ENCODE results near the gene NOXA1.
"Not testable (repeated sequence)": the region's sequence is repeated elsewhere in the genome, so short reads cannot be mapped to it uniquely, and the experiment has no call there.

Gene NOXA1

GRCh38 chr9:137466389-137467085 is 43.3 kb downstream of the NOXA1 start:
- DNase-seq: not testable (repeated sequence)

DNA sequence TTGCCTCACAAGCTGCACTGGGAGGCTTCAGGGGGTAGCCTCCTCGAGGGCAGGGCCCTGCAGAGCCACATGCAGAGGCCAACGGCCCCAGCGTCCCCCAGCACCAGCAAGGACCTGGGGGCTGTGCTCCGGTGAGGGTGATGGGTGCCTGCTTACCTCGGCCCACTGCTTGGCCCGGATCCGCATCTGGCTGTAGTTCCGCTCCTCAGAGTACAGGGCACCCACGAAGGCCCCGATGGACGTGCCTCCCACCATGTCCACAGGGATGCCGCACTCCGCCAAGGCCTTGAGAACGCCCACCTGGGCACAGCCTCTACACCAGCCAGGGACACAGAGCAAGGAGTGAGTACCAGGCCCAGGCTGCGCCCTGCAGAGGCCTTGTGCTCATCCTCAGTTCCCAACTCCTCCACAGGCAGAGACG is 44.0 kb downstream of the NOXA1 start:
- DNase-seq: no peak

- DNase-seq: no peak
These were observed 44.7 kb downstream of the NOXA1 start for GRCh38 chr9:137467896-137468295.

- DNase-seq: no peak
These were observed 47.6 kb downstream of the NOXA1 start for GRCh38 chr9:137470785-137471184.

DNA sequence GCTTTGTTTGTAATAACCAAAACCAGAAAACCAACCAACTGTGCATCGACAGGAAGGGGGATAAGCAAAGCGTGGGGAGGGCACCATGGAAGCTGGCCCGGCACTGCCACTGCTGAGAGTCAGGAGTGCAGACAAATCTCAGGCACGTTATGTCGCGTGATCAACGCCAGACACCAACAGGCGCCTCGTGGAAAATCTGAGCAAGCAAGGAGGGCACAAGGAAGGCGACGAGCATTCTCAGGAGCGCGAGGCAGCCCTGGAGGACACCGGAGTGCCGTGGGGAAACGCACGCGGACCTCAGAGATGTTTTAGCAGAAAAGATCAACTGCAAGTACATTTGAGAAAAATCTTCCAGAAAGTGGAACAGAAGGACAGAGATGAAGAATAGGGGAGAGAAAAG is 51.1 kb downstream of the NOXA1 start:
- no peak for DNase-seq

- DNase-seq: no peak
These were observed 52.5 kb downstream of the NOXA1 start for GRCh38 chr9:137475666-137476065.

- DNase-seq: no peak
These were observed 53.7 kb downstream of the NOXA1 start for GRCh38 chr9:137476856-137477255.

GRCh38 chr9:137477778-137478612 is 54.8 kb downstream of the NOXA1 start:
- DNase-seq: no peak

DNA sequence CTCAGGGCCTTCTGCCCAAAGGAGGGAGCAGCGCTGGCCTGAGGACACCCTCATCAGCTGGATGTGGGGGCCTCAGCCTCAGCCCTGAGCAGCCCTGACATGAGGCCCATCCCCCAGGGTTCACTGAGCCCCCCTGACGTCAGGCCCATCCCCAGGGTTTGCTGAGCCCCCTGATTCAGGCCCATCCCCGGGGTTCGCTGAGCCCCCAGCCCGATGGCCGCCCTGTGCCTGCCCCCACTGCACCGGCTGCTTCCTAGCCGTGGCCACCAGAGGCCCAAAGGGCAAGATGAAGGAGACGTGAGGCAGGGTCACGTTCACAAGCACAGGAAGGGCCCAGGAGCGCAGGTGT is 55.4 kb downstream of the NOXA1 start:
- DNase-seq: no peak

- no peak for DNase-seq
These were observed 56.0 kb downstream of the NOXA1 start for GRCh38 chr9:137478962-137479861.

GRCh38 chr9:137479892-137480685 is 56.9 kb downstream of the NOXA1 start:
- DNase-seq: no peak

- no peak for DNase-seq
These were observed 57.8 kb downstream of the NOXA1 start for GRCh38 chr9:137480686-137481683.

DNA sequence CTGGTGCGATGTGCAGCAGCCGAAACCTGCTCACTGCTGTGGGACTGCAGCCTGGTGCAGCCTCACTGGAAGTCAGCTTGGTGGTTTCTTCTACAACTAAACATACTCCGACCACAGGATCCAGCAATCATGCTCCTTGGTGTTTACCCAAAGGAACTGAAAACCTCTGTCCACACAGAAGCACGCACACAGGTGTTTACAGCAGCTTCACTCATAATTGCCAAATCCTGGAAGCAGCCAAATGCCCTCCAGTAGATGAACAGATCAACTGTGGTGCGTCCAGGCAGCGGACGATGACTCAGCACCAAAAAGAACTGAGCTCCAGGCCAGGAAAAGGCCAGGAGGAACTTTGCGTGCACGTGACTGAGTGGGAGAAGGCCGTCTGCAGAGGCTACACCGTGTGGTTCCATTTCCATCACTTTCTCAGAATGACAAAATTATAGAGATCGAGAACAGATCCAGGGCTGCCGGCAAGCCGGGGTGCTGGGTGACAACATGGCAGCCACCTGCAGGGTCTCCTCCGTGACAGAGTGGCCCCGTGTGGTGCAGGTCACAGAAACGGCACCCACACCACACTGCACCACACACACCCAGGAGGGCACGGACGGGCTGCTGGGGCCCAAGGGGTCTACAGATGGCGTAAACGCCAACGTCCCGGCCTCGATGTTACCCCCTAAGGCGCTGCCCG is 59.0 kb downstream of the NOXA1 start:
- DNase-seq: no peak
